Upper lobe of right lung (tissue), 1 donor: ENCODE results near the gene SLC7A11. TPM values are rescaled to one million over a fixed set of nuclear protein-coding genes. Genes with fewer than 3 reads are reported as not detected.

Source experiments
- ATAC-seq: fragments of 200-7000 bp; cut with Tn5 transposase; one replicate; pipeline ENCODE4 v1.9.1; 2020; ENCODE audit warnings: mild to moderate bottlenecking, moderate library complexity
- DNase-seq: peaks from one replicate; pipeline ENCODE4 v3.0.0-alpha.2; 2020
- H3K27ac ChIP-seq: fragments of 200-600 bp; one replicate; pipeline ENCODE4 v1.8.0; 2022
- H3K27me3 ChIP-seq: fragments of 200-600 bp; one replicate; pipeline ENCODE4 v1.8.0; 2022; ENCODE audit warnings: mild to moderate bottlenecking
- H3K36me3 ChIP-seq: fragments of 200-600 bp; one replicate; pipeline ENCODE4 v1.8.0; 2022
- H3K4me1 ChIP-seq: fragments of 200-600 bp; one replicate; pipeline ENCODE4 v1.8.0; 2022
- H3K4me3 ChIP-seq: fragments of 200-600 bp; one replicate; pipeline ENCODE4 v1.8.0; 2022; ENCODE audit warnings: mild to moderate bottlenecking
- H3K9me3 ChIP-seq: fragments of 200-600 bp; one replicate; pipeline ENCODE4 v1.8.0; 2022
- intact Hi-C: fragments of 100-400 bp; cut with DNase I; formaldehyde crosslinking; loops from one replicate; pipeline ENCODE4 v1.11.0; 2022
- total RNA-seq: library from RNA; stranded (reverse); fragmentation: NEBNext Ultra II Directional; extraction: Animal tissue kit (Norgen Biotek cat#: 25700); gene quantifications from one replicate; pipeline ENCODE4 v1.2.1, GENCODE V29; 2021
- TF ChIP-seq, protein P1 (sequence below): fragments of 200-600 bp; IDR thresholded peaks from one replicate; pipeline ENCODE4 v1.8.0; 2022; ENCODE audit warnings: antibody characterized with exemption
- donor health status: DM: no; HTN: yes; CAD: no; lungs with severe emphysema.

The SLC7A11 gene
- total RNA-seq, 1 donor from 2014 or later, result 3.8 TPM

DNA sequence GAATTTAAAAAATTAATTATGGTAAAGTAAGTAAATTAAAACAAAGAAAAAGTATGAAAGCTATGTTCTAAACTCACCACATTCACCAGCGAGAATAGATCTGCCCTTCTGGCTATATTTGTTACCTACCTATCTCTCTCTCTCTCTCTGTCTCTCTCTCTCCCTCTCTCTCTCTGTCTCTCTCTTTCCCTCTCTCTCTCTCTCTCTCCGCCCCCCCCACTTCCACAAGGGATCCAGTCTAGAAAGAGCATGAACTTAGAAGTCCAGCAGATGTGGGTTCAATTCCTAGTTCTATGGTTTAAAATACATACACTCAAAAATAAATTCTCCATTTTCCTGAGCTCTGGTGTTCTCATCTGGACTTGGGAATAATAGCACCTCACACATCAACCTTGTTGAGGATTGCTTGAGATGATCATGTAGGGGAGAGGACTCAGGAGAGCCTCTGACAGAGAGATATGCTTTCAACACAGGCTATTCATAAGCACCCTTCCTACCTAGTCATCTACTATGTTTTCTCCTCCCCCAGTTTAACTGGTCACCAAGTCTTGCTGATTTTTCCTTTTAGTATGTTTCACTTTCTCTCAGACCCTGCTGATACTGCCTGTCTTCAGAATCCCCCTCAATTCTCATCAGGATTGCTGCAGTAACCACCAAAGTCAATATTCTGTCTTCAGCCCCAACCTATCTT lies 64.7 kb downstream of the SLC7A11 start:
- no peak for ATAC-seq
- intact Hi-C loops, result no loop called here
- Histone ChIP-seq H3K9me3 (no peaks in the 10 kb centered on the region), H3K4me3 (no peak overlapping the region), H3K36me3 (no peaks in the 10 kb centered on the region), H3K27me3 (no peaks in the 10 kb centered on the region), H3K27ac (no peak overlapping the region), H3K4me1 (no peaks in the 10 kb centered on the region)
- no peak for DNase-seq
- TF ChIP-seq, protein P1, sequence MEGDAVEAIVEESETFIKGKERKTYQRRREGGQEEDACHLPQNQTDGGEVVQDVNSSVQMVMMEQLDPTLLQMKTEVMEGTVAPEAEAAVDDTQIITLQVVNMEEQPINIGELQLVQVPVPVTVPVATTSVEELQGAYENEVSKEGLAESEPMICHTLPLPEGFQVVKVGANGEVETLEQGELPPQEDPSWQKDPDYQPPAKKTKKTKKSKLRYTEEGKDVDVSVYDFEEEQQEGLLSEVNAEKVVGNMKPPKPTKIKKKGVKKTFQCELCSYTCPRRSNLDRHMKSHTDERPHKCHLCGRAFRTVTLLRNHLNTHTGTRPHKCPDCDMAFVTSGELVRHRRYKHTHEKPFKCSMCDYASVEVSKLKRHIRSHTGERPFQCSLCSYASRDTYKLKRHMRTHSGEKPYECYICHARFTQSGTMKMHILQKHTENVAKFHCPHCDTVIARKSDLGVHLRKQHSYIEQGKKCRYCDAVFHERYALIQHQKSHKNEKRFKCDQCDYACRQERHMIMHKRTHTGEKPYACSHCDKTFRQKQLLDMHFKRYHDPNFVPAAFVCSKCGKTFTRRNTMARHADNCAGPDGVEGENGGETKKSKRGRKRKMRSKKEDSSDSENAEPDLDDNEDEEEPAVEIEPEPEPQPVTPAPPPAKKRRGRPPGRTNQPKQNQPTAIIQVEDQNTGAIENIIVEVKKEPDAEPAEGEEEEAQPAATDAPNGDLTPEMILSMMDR, result no peak

DNA sequence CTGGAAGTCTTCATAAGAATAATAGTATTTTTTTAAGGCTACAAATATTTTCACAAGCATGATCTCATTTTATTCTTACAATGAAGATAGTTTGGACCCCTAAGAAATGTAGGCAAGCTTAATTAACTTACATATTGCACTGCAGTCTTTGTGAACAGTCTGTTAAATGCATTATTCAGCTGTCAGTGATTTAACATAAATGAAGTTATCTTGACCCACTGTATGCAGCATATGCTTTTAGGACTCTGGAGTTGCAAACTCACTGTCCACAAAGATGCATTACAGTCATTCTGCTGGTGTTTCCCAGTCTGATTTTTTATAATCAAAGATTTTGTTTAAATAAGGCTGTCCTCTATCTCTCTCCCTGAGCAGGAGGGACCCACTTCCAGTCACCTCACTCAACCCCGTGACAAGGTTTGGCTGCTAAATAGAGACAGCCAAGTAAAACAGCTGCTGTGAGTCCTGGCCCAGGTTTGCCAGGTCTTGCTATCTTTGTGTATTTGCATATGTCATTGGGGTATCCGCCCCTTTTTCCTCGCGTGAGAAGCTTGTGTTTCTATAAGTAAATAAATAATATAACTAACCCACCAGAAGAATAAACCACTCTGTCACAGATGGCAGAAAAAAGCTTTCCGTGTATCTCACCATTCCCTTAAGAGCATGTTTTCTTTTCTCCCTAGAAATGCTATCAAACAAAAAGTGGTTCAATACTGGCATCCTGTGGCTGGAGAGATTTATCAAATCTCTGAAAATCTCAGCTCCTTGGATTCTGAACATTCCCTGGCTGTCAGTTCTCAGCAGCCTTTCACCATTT lies 67.0 kb downstream of the SLC7A11 start:
- intact Hi-C loops, result no loop called here
- H3K27ac ChIP-seq, result no peak overlapping the region

DNA sequence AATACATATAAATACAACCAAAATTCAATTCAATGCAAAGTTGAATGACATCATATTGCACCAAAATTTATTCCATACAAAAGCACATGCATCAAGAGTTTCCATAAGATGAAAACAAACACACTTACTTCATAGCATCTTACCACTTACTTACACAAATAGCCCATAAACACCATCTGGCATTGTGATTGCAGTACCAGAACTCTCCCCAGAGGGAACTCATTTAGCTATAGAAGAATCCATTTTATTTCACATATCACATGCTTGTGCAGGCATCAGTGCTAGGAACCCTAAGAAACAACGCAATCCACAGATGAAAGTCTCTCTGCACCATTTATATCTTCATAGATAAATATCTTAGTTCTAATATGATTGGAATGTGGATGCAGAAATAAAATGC lies 77.9 kb downstream of the SLC7A11 start:
- no peaks in the 10 kb centered on the region for H3K9me3 ChIP-seq
- H3K27me3 ChIP-seq, result no peaks in the 10 kb centered on the region
- no peak for DNase-seq
- no peaks in the 10 kb centered on the region for H3K36me3 ChIP-seq
- no peak overlapping the region for H3K4me3 ChIP-seq
- no peak for ATAC-seq
- intact Hi-C loops, result no loop called here
- H3K27ac ChIP-seq, result no peak overlapping the region
- no peaks in the 10 kb centered on the region for H3K4me1 ChIP-seq
- TF ChIP-seq, protein P1, result no peak

More for the DNA sequence above, 67.0 kb downstream of the SLC7A11 start:
- DNase-seq (no peak), ATAC-seq (no peak)
- no peak overlapping the region for H3K4me3 ChIP-seq
- TF ChIP-seq, protein P1, result no peak
- H3K4me1 ChIP-seq, result no peaks in the 10 kb centered on the region
- H3K27me3 ChIP-seq, result no peaks in the 10 kb centered on the region
- H3K9me3 ChIP-seq, result no peaks in the 10 kb centered on the region
- H3K36me3 ChIP-seq, result no peaks in the 10 kb centered on the region

DNA sequence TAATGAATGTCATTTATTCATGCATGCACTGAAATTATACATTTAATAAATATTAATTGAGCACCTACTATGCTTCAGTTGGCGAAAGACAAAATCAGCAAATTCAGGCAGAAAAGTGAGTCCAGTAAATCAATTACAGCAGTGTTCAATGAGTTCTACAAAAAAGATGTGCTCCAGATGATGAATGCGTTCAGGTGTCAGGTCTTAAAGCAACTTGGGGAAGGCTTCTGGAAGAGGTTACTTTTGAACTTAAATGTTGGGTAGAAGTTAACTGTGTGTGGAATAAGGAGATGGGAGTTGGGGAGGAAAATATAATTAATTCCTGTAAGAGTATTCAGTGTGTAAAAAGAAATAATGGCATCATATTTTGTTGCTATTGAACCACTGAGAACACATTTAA lies 79.0 kb downstream of the SLC7A11 start:
- Histone ChIP-seq H3K36me3 (no peaks in the 10 kb centered on the region), H3K4me3 (no peak overlapping the region), H3K27me3 (no peaks in the 10 kb centered on the region), H3K9me3 (no peaks in the 10 kb centered on the region), H3K27ac (no peak overlapping the region), H3K4me1 (no peaks in the 10 kb centered on the region)
- ATAC-seq, result no peak
- TF ChIP-seq, protein P1, result no peak
- intact Hi-C loops, result no loop called here
- no peak for DNase-seq

DNA sequence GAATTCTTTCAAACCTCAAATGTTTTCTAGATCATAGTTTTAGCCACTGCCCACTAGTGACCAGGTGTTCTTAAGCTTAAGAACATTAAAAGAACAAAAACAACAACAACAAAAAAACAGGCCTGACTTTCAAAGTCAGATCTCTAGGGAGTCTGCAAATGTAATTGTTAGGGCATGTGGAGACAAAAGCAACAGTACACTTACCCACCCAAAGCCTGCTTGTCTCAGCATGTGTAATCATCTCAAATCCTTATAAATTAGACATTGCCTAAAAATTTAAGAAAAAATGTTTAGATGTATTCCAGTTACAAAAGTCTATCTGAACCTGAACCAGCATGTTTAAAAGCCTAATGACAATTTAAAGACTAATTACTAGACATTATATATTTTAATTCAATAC lies 79.9 kb downstream of the SLC7A11 start:
- ATAC-seq (no peak), DNase-seq (no peak)
- intact Hi-C loops, result no loop called here
- H3K27ac ChIP-seq, result no peak overlapping the region
- no peaks in the 10 kb centered on the region for H3K27me3 ChIP-seq
- no peaks in the 10 kb centered on the region for H3K9me3 ChIP-seq
- no peaks in the 10 kb centered on the region for H3K36me3 ChIP-seq
- no peak overlapping the region for H3K4me3 ChIP-seq
- TF ChIP-seq, protein P1, result no peak
- H3K4me1 ChIP-seq, result no peaks in the 10 kb centered on the region
